Measurements from ENCODE around the gene EN1.

Gene EN1

GRCh38 chr2:118837621-118838020, 9.8 kb downstream of the EN1 start:
- H3K27ac ChIP-seq (ENCODE audit: low read depth, low read length), result no peak overlapping the region
- H3K36me3 ChIP-seq (ENCODE audit: insufficient read depth, low read length), result no peaks in the 10 kb centered on the region
- H3K9me3 ChIP-seq (ENCODE audit: low read length), result no peaks in the 10 kb centered on the region
- peaks cover 70 to 97% of the 10 kb centered on the region in 2 donors for H3K27me3 ChIP-seq (ENCODE audit: control insufficient read depth in 1 of 2, insufficient read depth in 2 of 2, low read length in 2 of 2)
- no peak overlapping the region for H3K9ac ChIP-seq (ENCODE audit: low read length)
- no peak overlapping the region for H3K4me3 ChIP-seq (ENCODE audit: low read depth in 1 of 2, low read length in 2 of 2)
- peaks cover 8% of the 10 kb centered on the region for H3K4me1 ChIP-seq (ENCODE audit: insufficient read depth, low read length)

GRCh38 chr2:118837067-118837466, 10.4 kb downstream of the EN1 start:
- H3K36me3 ChIP-seq (ENCODE audit: insufficient read depth, low read length), result no peaks in the 10 kb centered on the region
- H3K27me3 ChIP-seq (ENCODE audit: control insufficient read depth in 1 of 2, insufficient read depth in 2 of 2, low read length in 2 of 2), result peaks cover 72 to 97% of the 10 kb centered on the region in 2 donors
- H3K4me3 ChIP-seq (ENCODE audit: low read depth in 1 of 2, low read length in 2 of 2), result no peak overlapping the region
- peaks cover 5% of the 10 kb centered on the region for H3K4me1 ChIP-seq (ENCODE audit: insufficient read depth, low read length)
- H3K27ac ChIP-seq (ENCODE audit: low read depth, low read length), result no peak overlapping the region
- H3K9ac ChIP-seq (ENCODE audit: low read length), result no peak overlapping the region
- no peaks in the 10 kb centered on the region for H3K9me3 ChIP-seq (ENCODE audit: low read length)

GRCh38 chr2:118836411-118836930, 11.0 kb downstream of the EN1 start:
- no peaks in the 10 kb centered on the region for H3K9me3 ChIP-seq (ENCODE audit: low read length)
- H3K4me3 ChIP-seq (ENCODE audit: low read depth in 1 of 2, low read length in 2 of 2), result peak overlapping the region in 1 of 2 donors; percentile 38
- H3K27me3 ChIP-seq (ENCODE audit: control insufficient read depth in 1 of 2, insufficient read depth in 2 of 2, low read length in 2 of 2), result peaks cover 72 to 96% of the 10 kb centered on the region in 2 donors
- H3K4me1 ChIP-seq (ENCODE audit: insufficient read depth, low read length), result no peaks in the 10 kb centered on the region
- H3K27ac ChIP-seq (ENCODE audit: low read depth, low read length), result no peak overlapping the region
- no peaks in the 10 kb centered on the region for H3K36me3 ChIP-seq (ENCODE audit: insufficient read depth, low read length)
- H3K9ac ChIP-seq (ENCODE audit: low read length), result no peak overlapping the region

- Histone ChIP-seq H3K27me3 (ENCODE audit: control insufficient read depth in 1 of 2, insufficient read depth in 2 of 2, low read length in 2 of 2) (peaks cover 66 to 91% of the 10 kb centered on the region in 2 donors), H3K4me3 (ENCODE audit: low read depth in 1 of 2, low read length in 2 of 2) (peak overlapping the region; percentile 38 to 50), H3K27ac (ENCODE audit: low read depth, low read length) (no peak overlapping the region), H3K4me1 (ENCODE audit: insufficient read depth, low read length) (no peaks in the 10 kb centered on the region), H3K36me3 (ENCODE audit: insufficient read depth, low read length) (no peaks in the 10 kb centered on the region), H3K9me3 (ENCODE audit: low read length) (no peaks in the 10 kb centered on the region), H3K9ac (ENCODE audit: low read length) (no peak overlapping the region)
These were observed 11.6 kb downstream of the EN1 start for GRCh38 chr2:118835746-118836410.

- H3K9me3 ChIP-seq (ENCODE audit: low read length), result no peaks in the 10 kb centered on the region
- no peaks in the 10 kb centered on the region for H3K4me1 ChIP-seq (ENCODE audit: insufficient read depth, low read length)
- H3K27ac ChIP-seq (ENCODE audit: low read depth, low read length), result no peak overlapping the region
- peaks cover 67 to 83% of the 10 kb centered on the region in 2 donors for H3K27me3 ChIP-seq (ENCODE audit: control insufficient read depth in 1 of 2, insufficient read depth in 2 of 2, low read length in 2 of 2)
- no peaks in the 10 kb centered on the region for H3K36me3 ChIP-seq (ENCODE audit: insufficient read depth, low read length)
- H3K4me3 ChIP-seq (ENCODE audit: low read depth in 1 of 2, low read length in 2 of 2), result peak overlapping the region; percentile 38 to 50
- H3K9ac ChIP-seq (ENCODE audit: low read length), result no peak overlapping the region
These were observed 12.3 kb downstream of the EN1 start for GRCh38 chr2:118834901-118835745.

- Histone ChIP-seq H3K27ac (ENCODE audit: low read depth, low read length) (no peak overlapping the region), H3K4me3 (ENCODE audit: low read depth in 1 of 2, low read length in 2 of 2) (no peak overlapping the region), H3K36me3 (ENCODE audit: insufficient read depth, low read length) (no peaks in the 10 kb centered on the region), H3K9ac (ENCODE audit: low read length) (no peak overlapping the region), H3K4me1 (ENCODE audit: insufficient read depth, low read length) (no peaks in the 10 kb centered on the region), H3K27me3 (ENCODE audit: control insufficient read depth in 1 of 2, insufficient read depth in 2 of 2, low read length in 2 of 2) (peaks cover 60 to 76% of the 10 kb centered on the region in 2 donors), H3K9me3 (ENCODE audit: low read length) (no peaks in the 10 kb centered on the region)
These were observed 13.0 kb downstream of the EN1 start for GRCh38 chr2:118834440-118834810.

GRCh38 chr2:118833716-118834439, 13.6 kb downstream of the EN1 start:
- H3K9me3 ChIP-seq (ENCODE audit: low read length), result no peaks in the 10 kb centered on the region
- H3K4me1 ChIP-seq (ENCODE audit: insufficient read depth, low read length), result no peaks in the 10 kb centered on the region
- no peak overlapping the region for H3K27ac ChIP-seq (ENCODE audit: low read depth, low read length)
- H3K4me3 ChIP-seq (ENCODE audit: low read depth in 1 of 2, low read length in 2 of 2), result no peak overlapping the region
- H3K27me3 ChIP-seq (ENCODE audit: control insufficient read depth in 1 of 2, insufficient read depth in 2 of 2, low read length in 2 of 2), result peaks cover 56 to 71% of the 10 kb centered on the region in 2 donors
- no peak overlapping the region for H3K9ac ChIP-seq (ENCODE audit: low read length)
- no peaks in the 10 kb centered on the region for H3K36me3 ChIP-seq (ENCODE audit: insufficient read depth, low read length)

GRCh38 chr2:118832791-118833715, 14.4 kb downstream of the EN1 start:
- no peaks in the 10 kb centered on the region for H3K4me1 ChIP-seq (ENCODE audit: insufficient read depth, low read length)
- H3K9ac ChIP-seq (ENCODE audit: low read length), result no peak overlapping the region
- H3K27me3 ChIP-seq (ENCODE audit: control insufficient read depth in 1 of 2, insufficient read depth in 2 of 2, low read length in 2 of 2), result peaks cover 53 to 62% of the 10 kb centered on the region in 2 donors
- no peak overlapping the region for H3K27ac ChIP-seq (ENCODE audit: low read depth, low read length)
- no peak overlapping the region for H3K4me3 ChIP-seq (ENCODE audit: low read depth in 1 of 2, low read length in 2 of 2)
- no peaks in the 10 kb centered on the region for H3K36me3 ChIP-seq (ENCODE audit: insufficient read depth, low read length)
- no peaks in the 10 kb centered on the region for H3K9me3 ChIP-seq (ENCODE audit: low read length)

- Histone ChIP-seq H3K36me3 (ENCODE audit: insufficient read depth, low read length) (no peaks in the 10 kb centered on the region), H3K9ac (ENCODE audit: low read length) (no peak overlapping the region), H3K9me3 (ENCODE audit: low read length) (no peaks in the 10 kb centered on the region), H3K27me3 (ENCODE audit: control insufficient read depth in 1 of 2, insufficient read depth in 2 of 2, low read length in 2 of 2) (peaks cover 47 to 57% of the 10 kb centered on the region in 2 donors), H3K27ac (ENCODE audit: low read depth, low read length) (no peak overlapping the region), H3K4me1 (ENCODE audit: insufficient read depth, low read length) (no peaks in the 10 kb centered on the region), H3K4me3 (ENCODE audit: low read depth in 1 of 2, low read length in 2 of 2) (no peak overlapping the region)
These were observed 15.2 kb downstream of the EN1 start for GRCh38 chr2:118832071-118832790.

- Histone ChIP-seq H3K27ac (ENCODE audit: low read depth, low read length) (no peak overlapping the region), H3K4me1 (ENCODE audit: insufficient read depth, low read length) (no peaks in the 10 kb centered on the region), H3K9ac (ENCODE audit: low read length) (no peak overlapping the region), H3K36me3 (ENCODE audit: insufficient read depth, low read length) (no peaks in the 10 kb centered on the region), H3K9me3 (ENCODE audit: low read length) (no peaks in the 10 kb centered on the region), H3K4me3 (ENCODE audit: low read depth in 1 of 2, low read length in 2 of 2) (no peak overlapping the region), H3K27me3 (ENCODE audit: control insufficient read depth in 1 of 2, insufficient read depth in 2 of 2, low read length in 2 of 2) (peaks cover 35 to 43% of the 10 kb centered on the region in 2 donors)
These were observed 16.6 kb downstream of the EN1 start for GRCh38 chr2:118830881-118831280.

All from muscle layer of colon (tissue), 2 donors.